D341Med (cell line): ENCODE results near the gene KLRF1.

ENCODE experiments used
- DNase-seq: peaks from one replicate; pipeline ENCODE4 v3.0.0; 2012; ENCODE audit warnings: low spot score

The KLRF1 gene

GRCh38 chr12:9809338-9809737 is 17.9 kb upstream of the KLRF1 start:
- DNase-seq: no peak

GRCh38 chr12:9809866-9810265 is 17.4 kb upstream of the KLRF1 start:
- DNase-seq: no peak

GRCh38 chr12:9810671-9811070 is 16.6 kb upstream of the KLRF1 start:
- no peak for DNase-seq

- no peak for DNase-seq
These were observed 15.7 kb upstream of the KLRF1 start for GRCh38 chr12:9811621-9812020.

GRCh38 chr12:9813821-9814798 is 13.2 kb upstream of the KLRF1 start:
- peak; percentile 86 for DNase-seq

GRCh38 chr12:9820281-9820930 is 6.9 kb upstream of the KLRF1 start:
- DNase-seq: no peak

- DNase-seq: no peak
These were observed 2.2 kb downstream of the KLRF1 start for GRCh38 chr12:9829483-9829882.

- no peak for DNase-seq
These were observed 2.7 kb downstream of the KLRF1 start for GRCh38 chr12:9829982-9830381.

GRCh38 chr12:9831720-9832119 is 4.4 kb downstream of the KLRF1 start:
- DNase-seq: no peak

- no peak for DNase-seq
These were observed 16.1 kb downstream of the KLRF1 start for GRCh38 chr12:9843407-9843806.

GRCh38 chr12:9848899-9849298 is 21.6 kb downstream of the KLRF1 start:
- DNase-seq: no peak

- no peak for DNase-seq
These were observed 23.8 kb downstream of the KLRF1 start for GRCh38 chr12:9851050-9851449.

- DNase-seq: no peak
These were observed 24.6 kb downstream of the KLRF1 start for GRCh38 chr12:9851927-9852326.

- no peak for DNase-seq
These were observed 28.9 kb downstream of the KLRF1 start for GRCh38 chr12:9856151-9856550.

- no peak for DNase-seq
These were observed 29.6 kb downstream of the KLRF1 start for GRCh38 chr12:9856894-9857293.

GRCh38 chr12:9858135-9858534 is 30.9 kb downstream of the KLRF1 start:
- no peak for DNase-seq

- no peak for DNase-seq
These were observed 37.8 kb downstream of the KLRF1 start for GRCh38 chr12:9864913-9865675.

GRCh38 chr12:9866860-9867269 is 39.6 kb downstream of the KLRF1 start:
- no peak for DNase-seq

GRCh38 chr12:9867531-9867930 is 40.2 kb downstream of the KLRF1 start:
- no peak for DNase-seq

- no peak for DNase-seq
These were observed 41.1 kb downstream of the KLRF1 start for GRCh38 chr12:9868311-9868801.

- DNase-seq: no peak
These were observed 41.6 kb downstream of the KLRF1 start for GRCh38 chr12:9868951-9869306.
